ENCODE measurements around the gene EYA3.

- TF ChIP-seq, protein P1, sequence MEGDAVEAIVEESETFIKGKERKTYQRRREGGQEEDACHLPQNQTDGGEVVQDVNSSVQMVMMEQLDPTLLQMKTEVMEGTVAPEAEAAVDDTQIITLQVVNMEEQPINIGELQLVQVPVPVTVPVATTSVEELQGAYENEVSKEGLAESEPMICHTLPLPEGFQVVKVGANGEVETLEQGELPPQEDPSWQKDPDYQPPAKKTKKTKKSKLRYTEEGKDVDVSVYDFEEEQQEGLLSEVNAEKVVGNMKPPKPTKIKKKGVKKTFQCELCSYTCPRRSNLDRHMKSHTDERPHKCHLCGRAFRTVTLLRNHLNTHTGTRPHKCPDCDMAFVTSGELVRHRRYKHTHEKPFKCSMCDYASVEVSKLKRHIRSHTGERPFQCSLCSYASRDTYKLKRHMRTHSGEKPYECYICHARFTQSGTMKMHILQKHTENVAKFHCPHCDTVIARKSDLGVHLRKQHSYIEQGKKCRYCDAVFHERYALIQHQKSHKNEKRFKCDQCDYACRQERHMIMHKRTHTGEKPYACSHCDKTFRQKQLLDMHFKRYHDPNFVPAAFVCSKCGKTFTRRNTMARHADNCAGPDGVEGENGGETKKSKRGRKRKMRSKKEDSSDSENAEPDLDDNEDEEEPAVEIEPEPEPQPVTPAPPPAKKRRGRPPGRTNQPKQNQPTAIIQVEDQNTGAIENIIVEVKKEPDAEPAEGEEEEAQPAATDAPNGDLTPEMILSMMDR (IDR thresholded peaks at IDR 0.05), result peak; percentile 39 to 73 (median 50)
- TF ChIP-seq POLR2A (IDR thresholded peaks at IDR 0.05), result no peak
These were observed 109.1 kb downstream of the EYA3 start for GRCh38 chr1:27979151-27979858.

Data from esophagus squamous epithelium (tissue), 4 donors.